IMR-90 (cell line): ENCODE results near the gene RBPJ. TPM values are rescaled to one million over a fixed set of nuclear protein-coding genes. Genes with fewer than 3 reads are reported as not detected.

Experiments
- ATAC-seq: fragments of 200-7000 bp; cut with Tn5 transposase; 2 replicates; pipeline ENCODE4 v1.9.1; 2020; ENCODE audit warnings: low read depth, mild to moderate bottlenecking, moderate library complexity
- BruUV-seq: library from RNA; stranded (reverse); fragments of 400-500 nt; replicated peaks from 2 replicates; lab custom pipeline; 2021; lab: Mats Ljungman, UMichigan
- CTCF ChIA-PET: fragments of 300-600 bp; formaldehyde crosslinking; extraction: SDS; loops from one replicate; lab custom pipeline; 2021; ENCODE audit warnings: antibody characterized with exemption; lab: Yijun Ruan, JAX
- POLR2A ChIA-PET: fragments of 300-600 bp; sonication (Branson Sonifier 250); formaldehyde crosslinking; loops from one replicate; lab custom pipeline; 2022; ENCODE audit warnings: antibody characterized with exemption; ENCODE audit not compliant: unreplicated experiment; lab: Charles Lee
- DNase-seq: peaks from one replicate; pipeline ENCODE4 v3.0.0; 2013
- H2AFZ ChIP-seq: replicated peaks from 2 replicates; pipeline ENCODE3; 2013; ENCODE audit warnings: low read length, mild to moderate bottlenecking; ENCODE audit not compliant: poor library complexity
- H2AK5ac ChIP-seq: 2 replicates; pipeline ENCODE4 v1.6.1; 2013; ENCODE audit warnings: low read depth, low read length, inconsistent platforms
- H2AK9ac ChIP-seq: replicated peaks from 2 replicates; pipeline ENCODE3; 2013; ENCODE audit warnings: mild to moderate bottlenecking, low read depth, low read length, moderate library complexity; ENCODE audit not compliant: poor library complexity
- H2BK120ac ChIP-seq: 2 replicates; pipeline ENCODE4 v1.6.1; 2013; ENCODE audit warnings: low read depth, low read length, inconsistent platforms
- H2BK15ac ChIP-seq: 3 replicates; pipeline ENCODE4 v1.6.1; 2013; ENCODE audit warnings: low read depth, low read length, inconsistent platforms
- H2BK20ac ChIP-seq: 2 replicates; pipeline ENCODE4 v1.6.1; 2013; ENCODE audit warnings: low read depth, mild to moderate bottlenecking, inconsistent platforms, low read length, moderate library complexity
- H2BK5ac ChIP-seq: 2 replicates; pipeline ENCODE4 v1.6.1; 2013; ENCODE audit warnings: mild to moderate bottlenecking, low read depth, low read length, inconsistent platforms; ENCODE audit not compliant: poor library complexity, severe bottlenecking
- H3K14ac ChIP-seq: replicated peaks from 2 replicates; pipeline ENCODE4 v1.6.1; 2013; ENCODE audit warnings: low read depth, low read length, inconsistent platforms
- H3K18ac ChIP-seq: 2 replicates; pipeline ENCODE4 v1.6.1; 2013; ENCODE audit warnings: low read depth, low read length, control low read depth
- H3K23ac ChIP-seq: 2 replicates; pipeline ENCODE4 v1.6.1; 2013; ENCODE audit warnings: low read depth, low read length, inconsistent platforms
- H3K27ac ChIP-seq: 2 replicates; pipeline ENCODE4 v1.5.1; 2013; ENCODE audit warnings: mild to moderate bottlenecking, control low read depth, low read length; ENCODE audit not compliant: insufficient read depth
- H3K27me3 ChIP-seq: 2 replicates; pipeline ENCODE4 v1.6.1; 2013; ENCODE audit warnings: low read length; ENCODE audit not compliant: control insufficient read depth, insufficient read depth
- H3K36me3 ChIP-seq: 2 replicates; pipeline ENCODE4 v1.6.1; 2013; ENCODE audit warnings: low read length, mixed read lengths; ENCODE audit not compliant: control insufficient read depth, insufficient read depth
- H3K4ac ChIP-seq: 2 replicates; pipeline ENCODE4 v1.6.1; 2013; ENCODE audit warnings: low read depth, low read length, inconsistent platforms
- H3K4me1 ChIP-seq: 2 replicates; pipeline ENCODE4 v1.6.1; 2013; ENCODE audit warnings: low read length, mixed read lengths; ENCODE audit not compliant: control insufficient read depth, insufficient read depth
- H3K4me2 ChIP-seq: 2 replicates; pipeline ENCODE4 v1.6.1; 2013; ENCODE audit warnings: low read depth, mild to moderate bottlenecking, control low read depth, low read length, moderate library complexity
- H3K4me3 ChIP-seq: 2 replicates; pipeline ENCODE4 v1.5.1; 2013; ENCODE audit warnings: low read depth, mild to moderate bottlenecking, control low read depth, low read length, moderate library complexity; ENCODE audit not compliant: insufficient read depth
- H3K56ac ChIP-seq: 2 replicates; pipeline ENCODE4 v1.6.1; 2013; ENCODE audit warnings: low read length, inconsistent platforms; ENCODE audit not compliant: insufficient read depth; ENCODE audit errors: extremely low read depth
- H3K79me1 ChIP-seq, 2 experiments: 2 replicates each; pipeline ENCODE4 v1.6.1; 2013; ENCODE audit warnings: low read length in 2 of 2, inconsistent platforms in 1 of 2, low read depth in 1 of 2
- H3K9ac ChIP-seq: 2 replicates; pipeline ENCODE4 v1.6.1; 2013; ENCODE audit warnings: low read depth, low read length, control low read depth
- H3K9me1 ChIP-seq: 2 replicates; pipeline ENCODE4 v1.6.1; 2013; ENCODE audit warnings: low read length, inconsistent platforms; ENCODE audit not compliant: insufficient read depth
- H3K9me3 ChIP-seq: 2 replicates; pipeline ENCODE4 v1.6.1; 2013; ENCODE audit warnings: low read length; ENCODE audit not compliant: control insufficient read depth, insufficient read depth
- H4K20me1 ChIP-seq: 2 replicates; pipeline ENCODE4 v1.6.1; 2013; ENCODE audit warnings: low read length, inconsistent platforms; ENCODE audit not compliant: insufficient read depth
- H4K5ac ChIP-seq: 2 replicates; pipeline ENCODE4 v1.6.1; 2013; ENCODE audit warnings: mild to moderate bottlenecking, low read depth, low read length, control low read depth
- H4K8ac ChIP-seq, 2 experiments: 2 replicates each; pipeline ENCODE4 v1.6.1; 2013; ENCODE audit warnings: low read depth in 2 of 2, low read length in 2 of 2, control low read depth in 1 of 2, inconsistent platforms in 1 of 2
- H4K91ac ChIP-seq: 2 replicates; pipeline ENCODE4 v1.6.1; 2013; ENCODE audit warnings: low read depth, low read length, inconsistent platforms; ENCODE audit not compliant: insufficient read depth
- BHLHE40 ChIP-seq: fragments of 150-350 bp; IDR thresholded peaks from 2 replicates; pipeline ENCODE4 v1.6.1; 2016; ENCODE audit warnings: mild to moderate bottlenecking, low read depth, low read length
- CEBPB ChIP-seq: IDR thresholded peaks from 2 replicates; pipeline ENCODE4 v1.6.1; 2012; ENCODE audit warnings: low read depth, low read length, improper control_type of control experiment
- CHD1 ChIP-seq: IDR thresholded peaks from 2 replicates; pipeline ENCODE4 v1.6.1; 2012; ENCODE audit warnings: low read depth, low read length, improper control_type of control experiment
- CTCF ChIP-seq: conservative IDR thresholded peaks from 2 replicates; pipeline ENCODE4 v1.5.1; 2012; ENCODE audit warnings: mild to moderate bottlenecking, low read depth, low read length, improper control_type of control experiment
- FOS ChIP-seq: fragments of 150-350 bp; IDR thresholded peaks from 2 replicates; pipeline ENCODE4 v1.6.1; 2016; ENCODE audit warnings: low read depth, low read length
- MAFK ChIP-seq: IDR thresholded peaks from 2 replicates; pipeline ENCODE4 v1.6.1; 2012; ENCODE audit warnings: low read depth, low read length, improper control_type of control experiment
- MAZ ChIP-seq: IDR thresholded peaks from 2 replicates; pipeline ENCODE4 v1.6.1; 2012; ENCODE audit warnings: low read depth, mild to moderate bottlenecking, low read length, improper control_type of control experiment, moderate library complexity, borderline replicate concordance
- MXI1 ChIP-seq: IDR thresholded peaks from 2 replicates; pipeline ENCODE4 v1.6.1; 2012; ENCODE audit warnings: low read depth, mild to moderate bottlenecking, low read length, moderate library complexity, borderline replicate concordance
- NFE2L2 ChIP-seq: fragments of 150-350 bp; IDR thresholded peaks from 2 replicates; pipeline ENCODE4 v1.6.1; 2016; ENCODE audit warnings: low read depth, mild to moderate bottlenecking, low read length
- POLR2A ChIP-seq: IDR thresholded peaks from 2 replicates; pipeline ENCODE4 v1.6.1; 2012; ENCODE audit warnings: mild to moderate bottlenecking, low read depth, low read length
- RAD21 ChIP-seq: IDR thresholded peaks from 2 replicates; pipeline ENCODE4 v1.6.1; 2012; ENCODE audit warnings: low read length, improper control_type of control experiment
- RCOR1 ChIP-seq: IDR thresholded peaks from 2 replicates; pipeline ENCODE4 v1.6.1; 2012; ENCODE audit warnings: mild to moderate bottlenecking, low read length, improper control_type of control experiment; ENCODE audit not compliant: insufficient replicate concordance
- RFX5 ChIP-seq: IDR thresholded peaks from 2 replicates; pipeline ENCODE4 v1.8.0; 2012; ENCODE audit warnings: low read depth, mild to moderate bottlenecking, low read length, moderate library complexity
- SMC3 ChIP-seq: fragments of 150-350 bp; IDR thresholded peaks from 2 replicates; pipeline ENCODE4 v1.6.1; 2016; ENCODE audit warnings: low read depth, mild to moderate bottlenecking, antibody characterized with exemption, low read length, moderate library complexity
- WGBS, 2 experiments: methylation state at CpG; one replicate each; pipeline versions ENCODE4 v1.1.5 to v1.1.7; 2013; ENCODE audit warnings: missing lambda C conversion rate in 2 of 2; ENCODE audit not compliant: insufficient read length in 1 of 2; ENCODE audit errors: extremely low coverage in 2 of 2; 5-methylcytosine and 5-hydroxymethylcytosine counted together
- dilution Hi-C: fragments of 300-500 bp; cut with HindIII; formaldehyde crosslinking; loops from one replicate; pipeline ENCODE4 v1.14.3; 2018; ENCODE audit warnings: low sequenced_read_pairs; ENCODE audit not compliant: unreplicated experiment
- in situ Hi-C: fragments of 300-500 bp; cut with MboI; formaldehyde crosslinking; loops from 3 replicates; pipeline ENCODE4 v1.14.3; 2019; ENCODE audit warnings: low sequenced_read_pairs, inconsistent platforms, mixed read lengths
- intact Hi-C: fragments of 100-400 bp; cut with micrococcal nuclease; formaldehyde crosslinking; loops from 2 replicates; pipeline ENCODE4 v1.10.0; 2022
- polyA plus RNA-seq, 3 experiments: library from polyadenylated mRNA; depleted of rRNA; stranded (reverse); fragments of >200 nt; gene quantifications; 2 replicates each; pipeline ENCODE4 v1.2.3, GENCODE V29; 2012; ENCODE audit warnings: low replicate concordance in 1 of 3
- total RNA-seq: library from RNA; depleted of rRNA; stranded (reverse); fragments of >200 nt; gene quantifications from 2 replicates; pipeline ENCODE4 v1.2.3, GENCODE V29; 2012
- TF ChIP-seq, protein P1 (sequence below): fragments of 150-350 bp; IDR thresholded peaks from 2 replicates; pipeline ENCODE4 v1.6.1; 2016; ENCODE audit warnings: low read depth, mild to moderate bottlenecking, low read length, moderate library complexity, borderline replicate concordance
- TF ChIP-seq, protein P2 (sequence below): fragments of 150-350 bp; IDR thresholded peaks from 2 replicates; pipeline ENCODE4 v1.6.1; 2017; ENCODE audit warnings: mild to moderate bottlenecking, antibody characterized with exemption, low read length, low read depth

RBPJ gene
- total and polyA plus RNA-seq, 2 of the 4 experiments (the other 2 are of a cell fraction): 50.3 to 148 TPM

GRCh38 chr4:26451597-26451996 is 130.8 kb downstream of the RBPJ start:
- no peak overlapping the region for H2BK120ac ChIP-seq
- CTCF ChIA-PET: interaction anchor here (0.7 kb wide), 1 partner anchor 418 kb away, joined by 3 read pairs; no protein-coding TSS in a partner anchor
- no peak overlapping the region for H3K18ac ChIP-seq
- intact Hi-C loops: no loop called here
- no peak overlapping the region for H4K91ac ChIP-seq
- H2BK5ac ChIP-seq: no peak overlapping the region
- no peak overlapping the region for H3K9ac ChIP-seq
- no peak overlapping the region for H2AFZ ChIP-seq
- no peaks in the 10 kb centered on the region for H4K20me1 ChIP-seq
- 0 out of 2 replicates have a peak, but pooled peaks cover 3% of the 10 kb centered on the region for H3K27me3 ChIP-seq
- peaks cover 8% of the 10 kb centered on the region for H3K9me3 ChIP-seq
- H4K8ac ChIP-seq: no peak overlapping the region
- no peak for ATAC-seq
- H3K9me1 ChIP-seq: no peaks in the 10 kb centered on the region
- TF ChIP-seq POLR2A: no peak
- TF ChIP-seq MXI1: no peak
- TF ChIP-seq RCOR1: no peak
- TF ChIP-seq, protein P1, sequence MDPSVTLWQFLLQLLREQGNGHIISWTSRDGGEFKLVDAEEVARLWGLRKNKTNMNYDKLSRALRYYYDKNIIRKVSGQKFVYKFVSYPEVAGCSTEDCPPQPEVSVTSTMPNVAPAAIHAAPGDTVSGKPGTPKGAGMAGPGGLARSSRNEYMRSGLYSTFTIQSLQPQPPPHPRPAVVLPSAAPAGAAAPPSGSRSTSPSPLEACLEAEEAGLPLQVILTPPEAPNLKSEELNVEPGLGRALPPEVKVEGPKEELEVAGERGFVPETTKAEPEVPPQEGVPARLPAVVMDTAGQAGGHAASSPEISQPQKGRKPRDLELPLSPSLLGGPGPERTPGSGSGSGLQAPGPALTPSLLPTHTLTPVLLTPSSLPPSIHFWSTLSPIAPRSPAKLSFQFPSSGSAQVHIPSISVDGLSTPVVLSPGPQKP: no peak
- no peak for TF ChIP-seq SMC3
- TF ChIP-seq MAFK: no peak
- no peak for TF ChIP-seq NFE2L2
- TF ChIP-seq FOS: no peak
- no peak for TF ChIP-seq BHLHE40
- no peak for TF ChIP-seq CEBPB
- no peak for TF ChIP-seq CTCF
- no peak for TF ChIP-seq MAZ
- TF ChIP-seq RFX5: no peak
- no peak for TF ChIP-seq RAD21
- TF ChIP-seq, protein P2, sequence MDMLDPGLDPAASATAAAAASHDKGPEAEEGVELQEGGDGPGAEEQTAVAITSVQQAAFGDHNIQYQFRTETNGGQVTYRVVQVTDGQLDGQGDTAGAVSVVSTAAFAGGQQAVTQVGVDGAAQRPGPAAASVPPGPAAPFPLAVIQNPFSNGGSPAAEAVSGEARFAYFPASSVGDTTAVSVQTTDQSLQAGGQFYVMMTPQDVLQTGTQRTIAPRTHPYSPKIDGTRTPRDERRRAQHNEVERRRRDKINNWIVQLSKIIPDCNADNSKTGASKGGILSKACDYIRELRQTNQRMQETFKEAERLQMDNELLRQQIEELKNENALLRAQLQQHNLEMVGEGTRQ: no peak
- no peak for TF ChIP-seq CHD1
- dilution Hi-C loops: no loop called here
- no peak overlapping the region for H3K27ac ChIP-seq
- no peak overlapping the region for H3K4me3 ChIP-seq
- H3K14ac ChIP-seq: no peak overlapping the region
- no peak for DNase-seq
- no peak overlapping the region for H2BK20ac ChIP-seq
- H3K36me3 ChIP-seq: no peaks in the 10 kb centered on the region
- no peak overlapping the region for H3K4me2 ChIP-seq
- POLR2A ChIA-PET: no interaction called here
- BruUV-seq: no TSS peak
- no peak overlapping the region for H2AK9ac ChIP-seq
- WGBS, 2 experiments: no CpG with 5 or more reads among the region's 3 CpGs
- H2BK15ac ChIP-seq: no peak overlapping the region
- H3K79me1 ChIP-seq: no peaks in the 10 kb centered on the region
- no peak overlapping the region for H3K56ac ChIP-seq
- in situ Hi-C loops: loop anchor here (10.0 to 25.0 kb wide), 2 partner anchors 273 to 561 kb away; no protein-coding TSS in a partner anchor
- H3K4ac ChIP-seq: no peak overlapping the region
- no peak overlapping the region for H3K23ac ChIP-seq
- no peak overlapping the region for H4K5ac ChIP-seq
- H2AK5ac ChIP-seq: no peak overlapping the region
- no peaks in the 10 kb centered on the region for H3K4me1 ChIP-seq
